Prostate gland (tissue), 2 donors: ENCODE measurements around the gene SH3PXD2A. TPM values are rescaled to one million over a fixed set of nuclear protein-coding genes. Genes with fewer than 3 reads are reported as not detected.

ENCODE experiments used
- DNase-seq: peaks from one replicate; pipeline ENCODE4 v3.0.0-alpha.2; 2019; ENCODE audit warnings: low spot score
- H3K27ac ChIP-seq, 2 donors: fragments of 200-600 bp; sonication (generic); 2 replicates each; pipeline ENCODE4 v1.5.1; 2017 to 2019
- H3K27me3 ChIP-seq: fragments of 200-600 bp; sonication (generic); replicated peaks from 2 replicates; pipeline ENCODE4 v1.5.1; 2019; ENCODE audit not compliant: insufficient read depth
- H3K36me3 ChIP-seq, 2 donors: fragments of 200-600 bp; sonication (generic); 1 replicate in 1 of 2; 2 replicates in 1 of 2; pipeline versions ENCODE4 v1.5.1 to v1.8.1; 2017 to 2019
- H3K4me1 ChIP-seq: fragments of 200-600 bp; sonication (generic); replicated peaks from 2 replicates; pipeline ENCODE4 v1.5.1; 2019
- H3K4me3 ChIP-seq, 2 donors: fragments of 200-600 bp; sonication (generic); 2 replicates each; pipeline ENCODE4 v1.5.1; 2017 to 2019
- H3K9me3 ChIP-seq: fragments of 200-600 bp; sonication (generic); 2 replicates; pipeline ENCODE4 v1.5.1; 2017
- CTCF ChIP-seq, 4 experiments: fragments of 200-600 bp in 2 of 4; fragments of 450-650 bp in 2 of 4; sonication (generic) in 2 of 4; IDR thresholded peaks; 1 replicate in 3 of 4; 2 replicates in 1 of 4; pipeline ENCODE4 v1.5.1; 2016 to 2019; ENCODE audit warnings: antibody characterized with exemption in 4 of 4, mild to moderate bottlenecking in 2 of 4, moderate library complexity in 2 of 4
- POLR2A ChIP-seq: fragments of 450-650 bp; IDR thresholded peaks from one replicate; pipeline ENCODE4 v1.6.1; 2016; ENCODE audit warnings: antibody characterized with exemption, mild to moderate bottlenecking
- POLR2AphosphoS5 ChIP-seq: sonication (generic); formaldehyde crosslinking; IDR thresholded peaks from one replicate; pipeline ENCODE4 v1.6.1; 2017; ENCODE audit warnings: antibody characterized with exemption
- WGBS: methylation state at CpG from one replicate; pipeline ENCODE4 v1.1.5; 2018; 5-methylcytosine and 5-hydroxymethylcytosine counted together
- intact Hi-C: fragments of 100-400 bp; cut with DNase I; formaldehyde crosslinking; loops from one replicate; pipeline ENCODE4 v1.14.2; 2022
- total RNA-seq, 2 donors: library from RNA; depleted of rRNA; stranded (reverse); fragments of >200 nt; gene quantifications; one replicate each; pipeline ENCODE4 v1.1.0, GENCODE V29; 2016

The SH3PXD2A gene
- total RNA-seq, 2 donors from 2014 or later = 14.2 to 26.4 TPM

GRCh38 chr10:103839872-103840739, 15.3 kb downstream of the SH3PXD2A start:
- intact Hi-C loops = no loop called here
- Histone ChIP-seq H3K36me3 (no peaks in the 10 kb centered on the region), H3K27ac (peak overlapping the region in 1 of 2 donors; percentile 10), H3K4me3 (no peak overlapping the region), H3K9me3 (no peaks in the 10 kb centered on the region), H3K4me1 (peaks cover 2% of the 10 kb centered on the region), H3K27me3 (no peaks in the 10 kb centered on the region)
- TF ChIP-seq POLR2A (no peak), POLR2AphosphoS5 (peak; percentile 5)
- WGBS = 37% methylated on average over 18 of the region's 18 CpGs
- DNase-seq = no peak

- no peaks in the 10 kb centered on the region for H3K27me3 ChIP-seq
- peaks cover 2% of the 10 kb centered on the region for H3K4me1 ChIP-seq
- intact Hi-C loops = no loop called here
- no peak overlapping the region for H3K27ac ChIP-seq
- H3K4me3 ChIP-seq = no peak overlapping the region
- WGBS = 46% methylated on average over 9 of the region's 9 CpGs
- no peaks in the 10 kb centered on the region for H3K36me3 ChIP-seq
- H3K9me3 ChIP-seq = no peaks in the 10 kb centered on the region
- TF ChIP-seq POLR2A = no peak
- TF ChIP-seq POLR2AphosphoS5 = no peak
- TF ChIP-seq CTCF (IDR thresholded peaks at IDR 0.05) = no peak
- DNase-seq = no peak
Measured at GRCh38 chr10:103839519-103839871, 15.9 kb downstream of the SH3PXD2A start.

- WGBS = 70% methylated on average over 13 of the region's 13 CpGs
- H3K27me3 ChIP-seq = no peaks in the 10 kb centered on the region
- H3K27ac ChIP-seq = no peak overlapping the region
- H3K9me3 ChIP-seq = no peaks in the 10 kb centered on the region
- H3K36me3 ChIP-seq = no peaks in the 10 kb centered on the region
- intact Hi-C loops = no loop called here
- TF ChIP-seq CTCF (IDR thresholded peaks at IDR 0.05) (no peak), POLR2AphosphoS5 (no peak), POLR2A (no peak)
- no peaks in the 10 kb centered on the region for H3K4me1 ChIP-seq
- no peak overlapping the region for H3K4me3 ChIP-seq
- no peak for DNase-seq
Measured at GRCh38 chr10:103838862-103839518, 16.4 kb downstream of the SH3PXD2A start.

GRCh38 chr10:103838070-103838395, 17.3 kb downstream of the SH3PXD2A start:
- Histone ChIP-seq H3K4me3 (no peak overlapping the region), H3K27ac (no peak overlapping the region), H3K4me1 (no peaks in the 10 kb centered on the region), H3K9me3 (no peaks in the 10 kb centered on the region), H3K27me3 (no peaks in the 10 kb centered on the region), H3K36me3 (no peaks in the 10 kb centered on the region)
- no peak for DNase-seq
- TF ChIP-seq POLR2AphosphoS5 (no peak), CTCF (IDR thresholded peaks at IDR 0.05) (no peak), POLR2A (no peak)
- intact Hi-C loops = no loop called here
- 82% methylated on average over 4 of the region's 4 CpGs for WGBS

GRCh38 chr10:103837370-103838069, 17.9 kb downstream of the SH3PXD2A start:
- no peak overlapping the region for H3K4me3 ChIP-seq
- no peak overlapping the region for H3K27ac ChIP-seq
- intact Hi-C loops = no loop called here
- DNase-seq = no peak
- H3K27me3 ChIP-seq = no peaks in the 10 kb centered on the region
- no peaks in the 10 kb centered on the region for H3K36me3 ChIP-seq
- no peaks in the 10 kb centered on the region for H3K4me1 ChIP-seq
- no peaks in the 10 kb centered on the region for H3K9me3 ChIP-seq
- WGBS = 68% methylated on average over 10 of the region's 10 CpGs
- no peak for TF ChIP-seq POLR2AphosphoS5
- TF ChIP-seq CTCF (IDR thresholded peaks at IDR 0.05) = no peak
- TF ChIP-seq POLR2A = no peak
